ENCODE measurements around the gene PSMA6. TPM values are rescaled to one million over a fixed set of nuclear protein-coding genes. Genes with fewer than 3 reads are reported as not detected.
"Not testable (repeated sequence)": the region's sequence is repeated elsewhere in the genome, so short reads cannot be mapped to it uniquely, and the experiment has no call there.

PSMA6 gene
- total RNA-seq, result 153 TPM

- peak; percentile 98 to 99 (median 99) for DNase-seq (ENCODE audit: low read depth in 2 of 3, low spot score in 2 of 3)
These were observed at the start of gene PSMA6 for GRCh38 chr14:35292051-35292769. Gene PSMA6 (plus strand): TSS chr14:35292382. CDS start chr14:35292477, 95 bp downstream.

- DNase-seq (ENCODE audit: low read depth in 2 of 3, low spot score in 2 of 3), result no peak
These were observed 49.4 kb upstream of the PSMA6 start for GRCh38 chr14:35242599-35243311.

- DNase-seq (ENCODE audit: low read depth in 2 of 3, low spot score in 2 of 3), result no peak
These were observed 48.2 kb upstream of the PSMA6 start for GRCh38 chr14:35243956-35244355.

- DNase-seq (ENCODE audit: low read depth in 2 of 3, low spot score in 2 of 3), result no peak
These were observed 47.6 kb upstream of the PSMA6 start for GRCh38 chr14:35244542-35244941.

GRCh38 chr14:35245051-35245450 is 47.1 kb upstream of the PSMA6 start:
- DNase-seq (ENCODE audit: low read depth in 2 of 3, low spot score in 2 of 3), result no peak

- DNase-seq (ENCODE audit: low read depth in 2 of 3, low spot score in 2 of 3), result no peak
These were observed 44.3 kb upstream of the PSMA6 start for GRCh38 chr14:35247777-35248475.

GRCh38 chr14:35248476-35248788 is 43.8 kb upstream of the PSMA6 start:
- DNase-seq (ENCODE audit: low read depth in 2 of 3, low spot score in 2 of 3), result peak in 1 of 3 donors; percentile 18

GRCh38 chr14:35250319-35250718 is 41.9 kb upstream of the PSMA6 start:
- no peak for DNase-seq (ENCODE audit: low read depth in 2 of 3, low spot score in 2 of 3)

- no peak for DNase-seq (ENCODE audit: low read depth in 2 of 3, low spot score in 2 of 3)
These were observed 39.7 kb upstream of the PSMA6 start for GRCh38 chr14:35252451-35252868.

- not testable (repeated sequence) for DNase-seq (ENCODE audit: low read depth in 2 of 3, low spot score in 2 of 3)
These were observed 39.1 kb upstream of the PSMA6 start for GRCh38 chr14:35253056-35253455.

GRCh38 chr14:35254034-35254622 is 38.1 kb upstream of the PSMA6 start:
- not testable (repeated sequence) for DNase-seq (ENCODE audit: low read depth in 2 of 3, low spot score in 2 of 3)

- DNase-seq (ENCODE audit: low read depth in 2 of 3, low spot score in 2 of 3), result peak in 1 of 3 donors; percentile 26
These were observed 37.4 kb upstream of the PSMA6 start for GRCh38 chr14:35254736-35255135.

- no peak for DNase-seq (ENCODE audit: low read depth in 2 of 3, low spot score in 2 of 3)
These were observed 36.5 kb upstream of the PSMA6 start for GRCh38 chr14:35255711-35256110.

- DNase-seq (ENCODE audit: low read depth in 2 of 3, low spot score in 2 of 3), result no peak
These were observed 34.4 kb upstream of the PSMA6 start for GRCh38 chr14:35257809-35258208.

- DNase-seq (ENCODE audit: low read depth in 2 of 3, low spot score in 2 of 3), result no peak
These were observed 33.8 kb upstream of the PSMA6 start for GRCh38 chr14:35258420-35258819.

GRCh38 chr14:35261774-35262173 is 30.4 kb upstream of the PSMA6 start:
- DNase-seq (ENCODE audit: low read depth in 2 of 3, low spot score in 2 of 3), result peak in 2 of 3 donors; percentile 37 to 68

- no peak for DNase-seq (ENCODE audit: low read depth in 2 of 3, low spot score in 2 of 3)
These were observed 29.7 kb upstream of the PSMA6 start for GRCh38 chr14:35262436-35262835.

GRCh38 chr14:35268946-35269345 is 23.2 kb upstream of the PSMA6 start:
- no peak for DNase-seq (ENCODE audit: low read depth in 2 of 3, low spot score in 2 of 3)

- DNase-seq (ENCODE audit: low read depth in 2 of 3, low spot score in 2 of 3), result no peak
These were observed 17.4 kb upstream of the PSMA6 start for GRCh38 chr14:35274805-35275204.

GRCh38 chr14:35277179-35277578 is 15.0 kb upstream of the PSMA6 start:
- no peak for DNase-seq (ENCODE audit: low read depth in 2 of 3, low spot score in 2 of 3)

- DNase-seq (ENCODE audit: low read depth in 2 of 3, low spot score in 2 of 3), result no peak
These were observed 12.8 kb upstream of the PSMA6 start for GRCh38 chr14:35279369-35279768.

Measured in hematopoietic multipotent progenitor cell (in vitro differentiated cells).